ENCODE data around the gene CAPG.

DNA sequence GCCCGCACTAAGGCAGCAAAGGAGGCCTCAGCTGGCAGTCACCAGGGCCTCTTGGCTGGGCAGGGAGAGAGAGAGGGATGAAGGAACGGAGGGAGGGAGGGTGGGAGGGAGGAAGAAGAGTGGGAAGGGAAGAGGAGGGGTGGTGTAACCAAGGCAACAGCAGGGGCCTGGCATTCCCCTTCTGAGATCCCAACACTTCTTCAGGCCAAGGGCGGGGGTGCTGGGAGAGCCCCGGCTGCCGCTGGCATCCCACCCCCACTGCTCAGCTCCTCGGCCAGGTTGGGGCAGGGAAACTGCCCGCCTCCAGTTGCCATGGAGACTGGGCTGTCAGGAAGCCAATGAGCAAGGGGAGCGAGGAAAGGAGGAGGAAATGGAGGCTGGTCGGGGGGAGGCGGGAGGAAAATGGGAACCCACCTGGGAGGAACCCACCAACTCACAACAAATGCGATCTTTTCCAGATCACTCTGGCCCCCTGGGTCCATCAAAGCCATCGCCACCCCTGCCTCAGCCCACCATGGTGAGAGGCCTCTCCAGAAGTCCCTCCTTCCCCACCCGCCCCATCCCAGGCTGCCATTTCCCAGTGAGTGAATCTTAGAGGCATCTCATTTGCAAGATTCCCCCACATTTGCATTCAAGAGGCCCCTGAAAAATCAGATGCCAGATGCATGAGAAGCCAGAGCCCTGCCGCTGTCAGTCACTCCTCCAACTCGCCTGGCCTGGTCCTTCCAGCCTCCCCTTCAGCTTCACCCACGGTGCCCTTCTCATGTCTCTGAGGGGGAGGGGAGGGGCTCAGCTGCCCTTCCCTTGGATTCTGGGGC is 20.8 kb upstream of the CAPG start:
- TF ChIP-seq, protein P1, sequence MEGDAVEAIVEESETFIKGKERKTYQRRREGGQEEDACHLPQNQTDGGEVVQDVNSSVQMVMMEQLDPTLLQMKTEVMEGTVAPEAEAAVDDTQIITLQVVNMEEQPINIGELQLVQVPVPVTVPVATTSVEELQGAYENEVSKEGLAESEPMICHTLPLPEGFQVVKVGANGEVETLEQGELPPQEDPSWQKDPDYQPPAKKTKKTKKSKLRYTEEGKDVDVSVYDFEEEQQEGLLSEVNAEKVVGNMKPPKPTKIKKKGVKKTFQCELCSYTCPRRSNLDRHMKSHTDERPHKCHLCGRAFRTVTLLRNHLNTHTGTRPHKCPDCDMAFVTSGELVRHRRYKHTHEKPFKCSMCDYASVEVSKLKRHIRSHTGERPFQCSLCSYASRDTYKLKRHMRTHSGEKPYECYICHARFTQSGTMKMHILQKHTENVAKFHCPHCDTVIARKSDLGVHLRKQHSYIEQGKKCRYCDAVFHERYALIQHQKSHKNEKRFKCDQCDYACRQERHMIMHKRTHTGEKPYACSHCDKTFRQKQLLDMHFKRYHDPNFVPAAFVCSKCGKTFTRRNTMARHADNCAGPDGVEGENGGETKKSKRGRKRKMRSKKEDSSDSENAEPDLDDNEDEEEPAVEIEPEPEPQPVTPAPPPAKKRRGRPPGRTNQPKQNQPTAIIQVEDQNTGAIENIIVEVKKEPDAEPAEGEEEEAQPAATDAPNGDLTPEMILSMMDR (IDR thresholded peaks at IDR 0.05), result no peak
- TF ChIP-seq POLR2AphosphoS5 (IDR thresholded peaks at IDR 0.05), result no peak
